Stimulated activated naive CD8-positive, alpha-beta T cell treated with anti-CD3 and anti-CD28 coated beads, Interleukin-15, Interleukin-2, amounts not matched to agents 100 U/mL and 50 U/mL, for 24 hours (primary cell): ENCODE data around the gene LRRC25.

Experiments used
- ATAC-seq: fragments of 150-1000 bp; cut with Tn5 transposase; one replicate; pipeline ENCODE4 v1.10.0; 2021
- DNase-seq: peaks from one replicate; pipeline ENCODE4 v3.0.0; 2021

Gene LRRC25

DNA sequence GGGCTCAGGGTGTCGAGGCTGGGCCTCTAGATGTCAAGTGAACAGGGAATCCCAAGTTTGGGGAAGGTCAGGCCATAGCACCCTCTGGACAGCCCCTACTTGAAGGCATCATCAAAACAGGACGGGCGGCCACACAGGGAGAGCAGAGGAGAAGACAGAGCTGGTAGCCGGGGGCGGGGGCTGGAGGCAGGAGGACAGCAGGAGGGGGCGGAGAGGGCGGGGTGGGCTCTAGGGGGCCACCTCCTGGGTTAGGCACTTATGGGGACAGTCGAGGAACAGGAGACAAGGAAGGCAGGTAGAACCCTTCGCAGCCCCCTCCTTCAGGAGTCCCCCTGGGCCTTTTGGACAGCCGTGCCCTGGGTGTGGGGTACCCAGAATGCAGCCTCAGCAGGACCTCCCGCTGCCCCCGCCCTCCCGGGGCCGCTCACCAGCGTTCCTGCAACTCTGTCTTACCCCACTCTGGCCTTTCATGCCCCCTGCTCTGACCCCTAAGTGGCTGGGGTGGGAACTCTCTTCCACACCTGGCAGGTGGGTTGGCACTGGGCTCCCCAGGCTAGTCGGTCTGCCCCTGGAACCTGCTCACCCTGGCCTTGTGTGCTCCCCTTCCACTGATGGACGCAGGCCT lies 27.6 kb upstream of the LRRC25 start:
- DNase-seq = no peak
- ATAC-seq = no peak

DNA sequence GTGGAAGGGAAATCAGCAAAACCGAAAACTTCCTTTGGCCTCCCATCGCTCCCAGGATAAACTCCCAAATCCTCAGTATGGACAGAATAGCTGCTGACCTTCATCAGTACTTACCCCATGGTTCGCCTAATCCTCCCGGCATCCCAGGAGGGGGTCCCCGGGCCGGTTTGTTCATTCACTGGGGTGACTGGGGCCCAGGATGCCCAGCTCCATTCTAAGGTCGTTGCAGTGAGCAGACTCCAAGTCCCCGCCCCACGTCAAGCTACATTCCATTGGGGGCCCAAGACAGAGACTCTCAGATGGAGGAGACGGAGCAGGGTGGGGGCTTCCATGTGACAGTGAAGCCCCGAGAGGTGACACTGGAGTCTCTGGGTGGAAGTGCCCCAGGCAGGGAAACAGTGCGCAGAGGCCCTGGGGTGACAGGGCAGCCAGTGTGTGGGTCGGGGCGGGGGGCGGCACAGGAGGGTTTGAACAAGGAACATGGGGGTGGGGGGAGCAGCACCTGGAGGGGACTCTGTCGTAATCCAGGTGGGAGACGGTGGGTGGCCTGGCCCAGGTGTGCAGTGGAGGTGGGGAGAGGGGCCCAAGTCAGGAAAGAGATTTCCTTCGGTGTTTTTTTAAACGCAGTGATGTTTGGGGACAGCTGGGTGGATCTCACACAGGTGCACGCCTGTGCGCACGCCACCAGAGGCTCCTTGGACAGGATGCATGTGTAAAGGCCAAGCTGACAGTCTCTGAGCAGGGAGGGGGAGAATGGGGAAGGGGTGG lies 26.9 kb upstream of the LRRC25 start:
- no peak for ATAC-seq
- DNase-seq = no peak

DNA sequence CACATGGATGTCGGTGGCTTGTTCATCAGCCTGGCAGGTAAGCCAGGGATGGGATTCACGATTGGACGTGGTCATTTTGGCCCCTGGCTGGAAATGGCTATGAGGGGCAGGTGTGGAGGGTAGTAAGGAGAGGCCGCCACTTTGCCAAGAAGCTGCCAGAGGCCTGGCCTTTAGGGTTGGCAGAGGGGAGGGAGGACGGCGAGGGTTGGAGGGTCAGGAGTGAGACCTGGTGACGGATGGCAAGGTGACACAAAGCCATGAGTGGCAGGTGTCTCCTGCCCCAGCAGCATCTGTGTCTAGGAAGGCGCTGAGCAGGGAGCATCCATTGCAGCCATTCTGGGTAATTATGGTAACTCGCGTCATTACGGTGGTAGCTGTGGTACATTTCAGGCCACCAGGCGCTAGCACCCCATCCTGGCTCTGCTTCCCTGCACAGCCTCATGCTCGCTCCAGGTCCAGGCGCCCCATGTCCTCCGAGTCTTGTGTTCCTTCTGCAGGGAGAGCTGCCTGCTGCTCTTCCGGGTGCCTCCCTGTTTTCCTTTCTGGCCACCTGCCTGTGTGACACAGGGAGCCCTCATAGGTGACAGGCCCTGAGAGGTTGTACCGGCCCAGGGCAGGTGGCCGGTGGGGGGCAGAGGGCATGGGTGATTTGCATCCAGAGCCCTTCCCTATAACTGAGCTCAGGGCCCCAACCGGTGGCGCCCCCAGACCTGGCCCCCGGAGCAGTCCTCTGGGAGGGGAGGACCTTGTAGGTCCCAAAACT lies 26.0 kb upstream of the LRRC25 start:
- DNase-seq = no peak
- no peak for ATAC-seq

DNA sequence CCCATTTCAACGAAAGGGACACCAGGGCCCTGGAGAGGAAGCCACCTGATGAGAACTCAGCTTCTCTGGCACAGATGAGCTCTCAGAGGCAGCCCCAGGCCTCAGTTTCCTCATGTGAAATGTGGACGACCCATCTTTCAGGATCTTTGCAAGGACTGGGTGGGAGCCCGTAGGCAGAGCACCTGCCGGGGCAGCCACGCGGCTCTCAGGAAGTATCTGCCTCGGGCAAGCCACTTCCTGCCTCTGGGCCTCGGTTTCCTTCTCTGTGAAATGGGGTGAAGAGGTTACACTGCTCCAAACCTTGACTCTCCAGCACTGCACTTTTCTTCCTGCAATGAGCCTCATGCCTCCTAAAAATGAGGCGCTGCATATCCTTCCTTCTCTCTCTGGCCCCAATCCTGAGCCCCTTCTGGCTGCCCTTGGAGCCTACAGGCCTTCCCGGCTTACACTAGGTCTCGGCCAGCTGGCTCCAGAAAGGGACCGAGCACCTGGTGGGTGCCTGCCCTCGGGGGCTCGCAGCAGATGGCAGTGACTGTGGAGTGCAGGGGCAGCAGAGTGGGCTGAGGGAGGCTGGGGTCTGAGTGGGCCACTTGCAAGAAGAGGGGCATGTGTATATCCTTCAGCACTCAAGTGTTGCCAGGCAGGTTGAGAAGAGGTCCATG lies 25.2 kb upstream of the LRRC25 start:
- DNase-seq (no peak), ATAC-seq (no peak)

DNA sequence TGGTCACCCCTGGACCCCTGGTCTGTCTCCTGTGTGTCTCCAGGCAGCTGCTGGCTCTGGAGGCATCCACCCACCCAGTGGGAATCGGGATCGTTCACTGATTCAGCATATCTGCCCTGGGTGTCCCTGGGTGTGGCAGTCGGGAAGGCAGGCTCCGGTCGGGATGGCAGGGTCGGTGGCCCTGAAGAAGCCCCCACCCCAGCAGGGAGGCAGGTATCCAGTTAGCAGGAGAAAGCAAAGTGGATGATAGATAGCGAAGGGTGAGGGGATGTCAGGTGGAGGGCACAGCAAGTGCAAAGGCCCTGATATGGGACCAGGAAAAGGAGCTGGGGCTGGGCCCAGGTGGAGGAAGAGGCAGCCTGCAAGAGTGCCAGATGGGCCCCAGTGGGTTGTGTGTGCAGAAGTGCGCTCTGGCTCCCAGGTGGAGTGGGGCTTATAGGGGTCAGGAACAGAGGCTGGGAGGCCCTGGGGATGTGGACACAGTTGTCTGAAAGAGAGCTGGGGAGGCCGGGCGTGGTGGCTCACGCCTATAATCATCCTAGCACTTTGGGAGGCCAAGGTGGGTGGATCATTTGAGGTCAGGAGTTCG lies 24.0 kb upstream of the LRRC25 start:
- no peak for DNase-seq
- no peak for ATAC-seq

DNA sequence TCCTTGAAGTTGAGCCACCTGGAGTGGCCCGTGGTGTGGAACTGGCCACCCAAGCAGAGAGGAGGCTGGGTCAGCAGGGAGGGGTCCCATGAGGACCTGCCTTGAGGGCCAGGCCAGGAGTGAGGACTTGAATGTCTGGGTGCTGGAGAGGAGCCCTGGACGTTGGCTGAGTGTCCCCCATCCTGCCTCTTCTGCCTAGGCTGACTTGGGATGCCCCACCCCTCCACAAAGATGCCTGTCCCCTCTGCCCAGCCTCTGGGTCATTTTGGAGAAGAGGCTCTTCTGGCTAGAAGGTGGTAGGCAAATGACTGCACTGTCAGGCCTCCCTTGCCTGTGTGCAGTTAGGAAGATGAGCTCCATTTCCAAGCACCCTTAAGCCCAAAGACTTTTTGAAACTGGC lies 23.5 kb upstream of the LRRC25 start:
- DNase-seq (no peak), ATAC-seq (no peak)

DNA sequence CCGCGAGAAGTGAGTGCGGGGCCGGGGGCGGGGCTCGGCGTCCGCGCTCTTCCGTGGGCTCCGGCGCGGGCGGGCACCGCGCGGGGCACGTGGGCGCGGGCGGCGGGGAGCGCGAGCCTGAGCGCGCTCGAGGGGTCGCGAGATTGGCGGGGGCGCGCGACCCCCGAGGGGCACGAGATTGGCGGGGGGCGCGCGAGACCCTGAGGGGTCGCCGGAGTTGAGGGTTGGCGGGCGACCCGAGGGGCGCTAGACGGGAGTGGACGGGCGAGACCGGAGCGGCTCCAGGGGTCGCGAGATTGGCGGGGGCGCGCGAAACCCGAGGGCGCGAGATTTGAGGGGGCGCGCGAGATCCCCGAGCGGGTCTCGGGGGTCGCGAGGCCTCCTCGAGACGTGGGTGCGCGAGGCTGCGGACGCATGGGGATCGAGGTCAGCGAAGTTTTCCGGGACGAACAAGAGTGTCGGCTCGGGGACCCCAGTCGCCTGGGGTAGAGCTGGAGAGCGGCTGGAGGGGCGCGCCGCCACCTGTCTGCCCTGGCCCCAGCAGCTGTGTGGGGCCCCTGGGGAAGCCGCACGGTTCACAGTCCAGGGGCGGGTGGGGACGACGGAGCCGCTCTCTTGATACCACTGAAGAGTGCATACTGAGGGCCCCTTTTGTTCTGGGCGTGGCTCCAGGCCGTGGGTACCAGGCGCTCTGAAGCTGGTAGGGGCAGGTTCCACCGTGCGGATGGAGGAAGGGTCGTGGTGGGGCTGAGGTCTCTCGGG lies 22.5 kb upstream of the LRRC25 start:
- peak; percentile 61 for DNase-seq
- peak; percentile 19 for ATAC-seq

DNA sequence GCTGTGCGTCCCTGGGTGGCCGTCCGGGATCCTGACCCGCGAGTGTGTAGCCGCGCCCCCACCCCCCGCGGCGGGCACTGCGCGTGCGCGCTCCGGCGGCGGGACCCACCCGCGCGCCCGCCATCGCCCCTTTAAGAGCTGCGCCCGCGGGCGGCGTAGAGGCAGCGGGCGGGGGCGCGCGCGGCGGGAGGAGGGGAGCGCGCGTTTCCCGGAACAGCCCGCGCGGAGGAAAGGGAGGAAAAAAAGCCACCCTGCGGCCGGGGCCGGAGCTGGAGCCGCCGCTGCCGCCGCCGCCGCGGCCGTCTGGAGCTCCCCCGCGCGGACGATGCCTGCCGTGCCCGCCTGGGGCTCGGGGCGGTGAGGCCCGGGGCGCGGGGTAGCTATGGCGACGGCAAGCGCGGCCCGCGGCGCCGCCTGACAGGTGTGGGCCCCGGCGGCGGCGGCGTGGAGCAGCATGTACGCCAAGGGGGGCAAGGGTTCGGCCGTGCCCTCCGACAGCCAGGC lies 21.8 kb upstream of the LRRC25 start, which contains the start of gene SSBP4:
SSBP4 (plus strand) TSS at position 204 of the 504 bp plus-strand sequence; CDS start at position 455, 251 bp downstream.
- DNase-seq (peak; percentile 80), ATAC-seq (peak; percentile 16)

DNA sequence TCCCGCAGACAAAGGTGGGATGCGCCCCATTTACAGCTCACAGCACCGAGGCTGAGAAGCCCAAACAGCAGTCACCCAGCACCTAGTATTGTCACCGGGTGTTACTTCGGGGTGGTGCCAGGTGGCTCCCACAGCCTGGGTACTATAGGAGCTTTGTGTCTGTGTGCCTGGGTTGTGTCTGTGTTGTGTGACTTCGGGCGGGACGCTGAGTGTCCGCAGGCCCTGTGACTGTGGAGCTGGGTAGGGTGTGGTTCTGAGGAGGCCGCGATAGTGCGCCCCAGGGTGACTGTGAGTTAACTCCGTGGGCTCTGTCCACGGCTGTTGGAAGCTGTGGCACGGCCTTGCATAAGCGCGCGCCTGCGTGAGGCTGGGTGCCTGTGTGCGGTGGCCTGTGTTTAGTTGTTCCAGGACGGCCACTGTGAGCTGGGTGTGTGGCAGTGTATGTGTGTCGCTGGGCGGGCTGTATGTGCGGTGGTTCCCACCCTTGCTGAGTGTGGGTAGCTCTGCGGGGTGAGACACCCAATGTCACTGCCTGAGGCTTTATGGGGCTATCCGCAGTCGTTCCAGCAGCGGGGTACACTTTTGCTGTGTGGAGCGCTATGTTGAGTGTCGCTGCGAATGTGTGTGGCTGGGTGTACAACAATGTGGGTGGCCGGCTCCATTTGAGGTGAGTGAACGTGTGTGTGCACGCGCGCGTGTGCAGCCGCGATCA lies 21.2 kb upstream of the LRRC25 start:
- ATAC-seq (peak; percentile 3), DNase-seq (no peak)

DNA sequence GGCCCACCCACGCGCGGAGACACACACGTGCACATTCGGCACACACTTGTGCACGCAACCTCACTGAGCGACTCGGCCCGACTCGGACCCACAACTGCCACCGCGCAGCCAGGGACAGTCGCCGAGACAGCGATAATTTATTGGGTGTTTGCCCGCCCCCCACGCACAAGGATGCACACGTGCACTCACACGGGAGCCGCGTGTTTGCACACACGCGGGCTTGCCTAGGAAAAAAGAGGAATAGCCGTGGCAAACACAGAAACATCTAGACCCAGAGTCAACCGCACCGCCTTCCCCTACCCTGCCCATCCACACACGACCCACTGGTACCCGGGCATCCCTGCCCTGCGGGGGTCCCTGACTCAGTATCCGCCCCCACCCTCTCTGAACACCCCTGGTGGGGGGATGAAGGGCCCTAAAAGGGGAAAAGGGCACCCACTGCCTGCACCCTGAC lies 20.6 kb upstream of the LRRC25 start:
- DNase-seq = peak; percentile 51
- no peak for ATAC-seq

DNA sequence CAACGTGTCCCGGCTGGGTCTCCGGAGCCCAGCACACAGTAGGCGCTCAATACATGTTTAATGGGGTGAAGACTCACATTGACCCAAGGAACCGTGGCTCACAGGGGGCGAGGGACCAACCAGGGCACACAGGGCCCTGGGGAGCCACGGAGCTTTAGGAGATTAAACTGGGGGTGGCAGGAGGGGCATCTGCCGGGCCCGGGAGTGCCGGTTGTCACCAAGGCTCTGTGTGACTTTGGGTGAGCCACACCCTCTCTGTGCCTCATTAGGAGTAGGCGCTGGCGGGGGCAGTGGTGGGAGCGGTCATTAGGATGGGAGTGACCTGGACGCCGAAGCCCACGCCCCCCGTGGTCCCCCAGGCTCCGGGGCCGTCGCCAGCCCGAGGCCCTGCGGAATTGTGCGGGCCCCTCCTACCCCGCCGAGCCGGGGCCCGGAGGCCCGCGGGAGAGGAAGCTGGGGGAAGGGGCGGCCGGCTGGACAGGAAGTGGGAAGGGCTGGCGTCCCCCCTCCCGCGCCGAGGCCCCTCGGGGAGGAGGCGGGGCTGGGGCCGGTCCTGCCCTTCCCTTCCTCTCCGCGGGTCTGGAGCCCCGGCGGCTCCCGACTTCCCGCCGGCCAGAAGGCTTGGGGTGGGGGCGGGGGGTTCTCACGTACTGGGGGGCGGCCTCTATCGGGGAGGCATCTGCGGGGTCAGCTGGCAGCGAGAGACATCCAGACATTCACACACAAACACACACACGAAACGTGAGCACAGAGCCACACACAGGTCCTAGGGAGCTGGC lies 20.0 kb upstream of the LRRC25 start:
- peak; percentile 57 for DNase-seq
- no peak for ATAC-seq

DNA sequence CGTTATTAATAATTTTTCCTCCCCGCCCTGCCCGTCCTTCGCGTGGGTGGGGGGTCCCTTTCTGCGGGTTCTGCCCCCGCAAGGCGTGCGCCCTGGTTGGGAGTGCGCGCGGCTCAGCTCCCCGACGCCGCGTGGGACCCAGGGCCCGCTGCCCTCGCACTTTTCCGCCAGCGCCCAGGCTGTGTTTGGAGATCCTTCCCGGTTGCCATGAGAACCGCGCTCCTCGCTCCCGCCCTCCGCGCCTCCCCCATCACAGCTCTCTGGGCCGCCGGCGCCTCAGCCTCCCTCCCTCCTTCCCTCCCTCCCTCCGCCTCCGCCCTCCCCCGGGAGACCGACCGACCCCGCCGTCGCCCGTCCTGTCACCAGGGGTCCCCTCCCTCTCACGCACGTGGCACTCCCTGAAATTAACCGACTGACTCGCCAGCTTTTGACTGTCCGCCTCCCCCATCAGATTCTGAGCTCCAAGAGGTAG lies 19.4 kb upstream of the LRRC25 start:
- DNase-seq (peak; percentile 79), ATAC-seq (peak; percentile 34)

DNA sequence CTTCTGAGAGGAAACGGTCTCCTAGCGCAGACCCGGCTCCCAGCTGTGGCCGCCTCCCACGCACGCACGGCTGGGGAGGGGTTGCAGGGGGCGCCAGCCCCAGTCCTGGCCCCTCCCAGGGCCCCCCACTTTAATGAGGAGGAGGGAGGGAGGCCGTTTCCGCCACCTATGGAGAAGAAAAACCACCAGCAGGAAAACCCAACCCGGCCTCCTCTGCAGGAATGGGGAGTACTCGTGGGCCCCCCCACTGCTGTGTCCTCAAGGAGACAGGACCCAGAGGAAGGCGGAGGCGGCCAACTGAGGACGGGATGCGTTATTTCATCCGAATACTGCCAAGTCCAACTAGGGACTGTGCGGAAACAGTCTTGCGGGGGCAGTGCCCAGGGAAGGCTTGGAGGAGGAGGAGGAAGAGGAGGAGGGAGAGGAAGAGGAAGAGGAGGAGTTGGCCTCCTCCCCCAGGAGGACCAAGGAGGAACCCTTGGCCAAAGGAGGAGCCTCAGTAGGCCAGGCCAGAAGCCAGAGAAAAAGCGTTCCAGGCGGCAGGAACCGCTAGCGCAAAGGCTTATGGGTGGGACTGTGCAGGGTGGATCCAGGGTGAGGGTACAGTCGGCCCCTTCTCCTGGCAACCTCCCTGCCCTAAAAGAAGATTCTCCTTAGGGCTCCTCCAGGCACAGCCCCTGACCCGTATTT lies 17.9 kb upstream of the LRRC25 start:
- no peak for ATAC-seq

DNA sequence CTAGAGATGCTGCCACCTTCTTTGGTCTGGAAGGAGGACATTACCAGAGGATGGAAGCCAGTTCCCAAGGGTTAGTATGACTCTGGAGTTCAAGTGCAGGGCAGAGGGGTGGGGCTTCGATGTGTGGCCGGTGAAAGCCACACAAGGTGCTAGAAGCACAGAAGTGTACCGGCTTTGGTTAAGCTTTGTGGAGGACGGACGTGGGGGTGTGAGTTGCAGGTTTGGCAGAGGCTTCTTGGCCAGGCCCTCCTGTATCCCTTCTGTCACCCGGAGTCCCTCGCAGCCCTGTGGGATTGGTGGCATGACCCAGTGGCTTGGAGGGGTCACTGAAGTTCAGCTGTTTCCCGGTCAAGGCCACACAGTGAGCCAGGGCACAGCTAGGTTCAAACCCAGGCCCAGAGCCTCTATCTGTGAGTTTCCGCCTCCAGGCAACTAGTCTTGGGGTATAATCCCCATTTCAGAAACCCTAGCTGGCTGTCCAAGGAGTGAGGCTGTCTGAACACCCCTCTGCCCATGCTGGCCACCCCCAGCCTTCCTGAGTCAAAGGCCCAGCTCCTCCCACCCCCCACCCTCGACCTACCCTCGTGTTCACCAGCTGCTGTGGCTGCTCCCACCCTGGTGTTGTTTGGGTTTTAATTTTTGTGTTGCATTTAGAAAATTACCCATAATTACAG lies 17.2 kb upstream of the LRRC25 start:
- no peak for DNase-seq

More for the DNA sequence above, 17.9 kb upstream of the LRRC25 start:
- no peak for DNase-seq

DNA sequence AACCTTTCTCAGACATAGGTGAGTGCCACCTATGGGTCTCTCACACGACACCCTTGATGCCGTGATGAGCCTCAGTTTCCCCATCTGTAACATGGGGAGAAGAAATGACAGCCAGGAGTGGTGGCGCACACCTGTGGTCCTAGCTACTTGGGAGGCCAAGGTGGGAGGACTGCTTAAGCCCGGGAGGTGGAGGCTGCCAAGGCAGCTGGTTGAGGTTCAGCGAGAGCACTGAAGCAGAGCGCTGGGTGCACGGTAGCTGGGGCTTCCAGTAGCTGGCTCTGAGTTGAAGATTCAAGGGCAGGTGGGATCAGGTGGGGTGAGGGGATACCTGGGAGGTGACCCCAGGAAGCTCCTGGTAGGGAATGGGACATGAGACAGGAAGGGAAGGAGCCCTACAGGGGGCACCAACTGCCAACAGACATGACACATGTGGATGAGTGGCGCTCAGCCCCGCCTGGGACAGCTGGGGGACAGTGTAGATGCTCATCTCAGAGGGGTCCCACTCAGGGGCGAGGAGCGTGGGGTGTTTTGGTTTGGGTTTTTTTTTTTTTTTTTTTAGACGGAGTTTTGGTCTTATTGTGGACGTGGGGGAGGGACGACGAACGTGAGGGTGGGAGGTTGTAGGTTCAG lies 15.3 kb upstream of the LRRC25 start:
- DNase-seq = no peak

More for the DNA sequence above, 17.2 kb upstream of the LRRC25 start:
- ATAC-seq = no peak

DNA sequence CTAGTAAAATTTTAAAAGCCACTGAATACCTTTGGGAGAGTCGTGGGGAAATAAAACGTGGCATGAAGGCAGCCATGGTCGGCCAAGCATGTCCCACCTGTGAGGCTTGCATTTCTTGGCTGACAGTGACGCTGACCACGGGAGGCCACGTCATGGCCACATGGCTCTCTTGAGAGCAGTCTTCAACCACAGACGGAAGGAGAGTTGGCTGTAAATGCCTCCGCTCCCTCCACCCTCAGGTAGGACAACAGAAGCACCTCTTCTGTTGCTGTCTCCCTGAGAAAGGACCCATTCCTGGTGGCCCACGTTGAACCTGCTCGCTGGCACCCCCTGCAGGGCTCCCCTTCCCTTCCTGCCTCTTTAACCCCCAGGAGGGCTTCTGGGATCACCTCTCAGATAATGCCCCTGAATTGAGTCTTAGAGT lies 10.6 kb upstream of the LRRC25 start:
- DNase-seq = peak; percentile 52

More for the DNA sequence above, 15.3 kb upstream of the LRRC25 start:
- ATAC-seq = no peak

DNA sequence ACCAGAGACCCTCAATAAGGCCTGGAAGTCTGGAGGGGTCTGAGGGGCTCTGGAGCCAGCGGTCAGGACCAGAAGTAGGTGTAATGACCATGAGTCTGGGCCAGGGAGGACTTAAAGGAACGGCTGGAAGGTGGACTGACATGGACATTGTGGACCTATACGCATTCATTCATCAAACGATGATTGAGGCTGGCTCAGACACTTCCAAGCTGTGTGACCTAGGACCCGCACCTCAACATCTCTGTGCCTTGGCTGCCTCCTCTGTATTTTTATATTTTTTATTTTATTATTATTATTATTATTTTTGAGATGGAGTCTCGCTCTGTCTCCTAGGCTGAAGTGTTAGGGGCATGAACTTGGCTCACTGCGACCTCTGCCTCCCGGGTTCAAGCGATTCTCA lies 9.3 kb upstream of the LRRC25 start:
- no peak for ATAC-seq
- DNase-seq = no peak

More for the DNA sequence above, 10.6 kb upstream of the LRRC25 start:
- ATAC-seq = no peak
